ENCODE results near the gene STK32B.

GRCh38 chr4:5030221-5030620, 21.1 kb upstream of the STK32B start:
- no peak for TF ChIP-seq CTCF (conservative IDR thresholded peaks at IDR 0.05; ENCODE audit: low read depth in 2 of 2)
- no peak for TF ChIP-seq EZH2 (IDR thresholded peaks at IDR 0.05; ENCODE audit: low read depth, unreplicated experiment)
- TF ChIP-seq POLR2AphosphoS5 (IDR thresholded peaks at IDR 0.05; ENCODE audit: low read depth): no peak
- no peak for TF ChIP-seq REST (IDR thresholded peaks at IDR 0.05; ENCODE audit: unreplicated experiment)
- TF ChIP-seq EZH2phosphoT487 (IDR thresholded peaks at IDR 0.05; ENCODE audit: unreplicated experiment): no peak
- no peak for TF ChIP-seq CREB1 (CRISPR knock-in tag; IDR thresholded peaks at IDR 0.05; ENCODE audit: low read depth)
- no peak for TF ChIP-seq JUNB (IDR thresholded peaks at IDR 0.05; ENCODE audit: unreplicated experiment)
- no peak for TF ChIP-seq ETS1 (IDR thresholded peaks at IDR 0.05)
- no peak for TF ChIP-seq ZNF331 (CRISPR knock-in tag; IDR thresholded peaks at IDR 0.05; ENCODE audit: low read depth)
- TF ChIP-seq STAT1 (IDR thresholded peaks at IDR 0.05; ENCODE audit: unreplicated experiment): no peak
